ENCODE measurements around the gene HTT-AS. TPM values are rescaled to one million over a fixed set of nuclear protein-coding genes. Genes with fewer than 3 reads are reported as not detected.

The HTT-AS gene
- total RNA-seq, 4 donors from 2014 or later = not detected

DNA sequence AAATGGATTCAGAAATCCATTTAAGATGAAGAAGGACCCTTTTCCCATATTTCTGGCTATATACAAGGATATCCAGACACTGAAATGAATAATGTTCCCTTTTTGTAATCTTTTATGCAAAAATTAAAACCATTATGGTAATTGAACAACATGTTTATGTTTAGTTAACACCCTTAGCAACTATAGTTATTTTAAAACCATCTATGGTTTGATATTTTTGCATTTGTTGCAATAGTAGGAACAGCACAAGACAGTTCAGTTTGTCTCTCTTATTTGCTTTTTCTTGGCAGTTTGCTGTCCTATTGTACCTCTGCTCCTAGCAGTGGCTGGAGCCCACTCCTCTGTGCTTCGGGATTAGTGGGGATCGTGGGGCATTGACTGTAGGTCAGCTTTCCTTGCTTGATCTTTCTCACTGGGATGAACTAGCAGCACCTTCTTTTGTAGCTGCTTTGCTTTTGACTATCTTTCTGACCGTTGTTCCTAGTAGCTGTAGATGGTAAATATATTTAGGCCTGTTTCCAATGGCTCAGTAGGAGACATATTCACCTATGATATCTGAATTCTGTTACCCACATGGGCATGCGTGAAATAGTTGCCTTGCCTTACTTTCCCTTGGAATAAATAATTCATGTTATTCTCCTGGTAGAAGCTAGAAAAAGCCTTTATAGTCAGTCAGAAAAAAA, 12.9 kb upstream of the HTT-AS start:
- 88 to 92% methylated on average over 4 of the region's 4 CpGs for WGBS, 2 donors
- no peak for TF ChIP-seq POLR2A (IDR thresholded peaks at IDR 0.05)
- TF ChIP-seq, protein P1, sequence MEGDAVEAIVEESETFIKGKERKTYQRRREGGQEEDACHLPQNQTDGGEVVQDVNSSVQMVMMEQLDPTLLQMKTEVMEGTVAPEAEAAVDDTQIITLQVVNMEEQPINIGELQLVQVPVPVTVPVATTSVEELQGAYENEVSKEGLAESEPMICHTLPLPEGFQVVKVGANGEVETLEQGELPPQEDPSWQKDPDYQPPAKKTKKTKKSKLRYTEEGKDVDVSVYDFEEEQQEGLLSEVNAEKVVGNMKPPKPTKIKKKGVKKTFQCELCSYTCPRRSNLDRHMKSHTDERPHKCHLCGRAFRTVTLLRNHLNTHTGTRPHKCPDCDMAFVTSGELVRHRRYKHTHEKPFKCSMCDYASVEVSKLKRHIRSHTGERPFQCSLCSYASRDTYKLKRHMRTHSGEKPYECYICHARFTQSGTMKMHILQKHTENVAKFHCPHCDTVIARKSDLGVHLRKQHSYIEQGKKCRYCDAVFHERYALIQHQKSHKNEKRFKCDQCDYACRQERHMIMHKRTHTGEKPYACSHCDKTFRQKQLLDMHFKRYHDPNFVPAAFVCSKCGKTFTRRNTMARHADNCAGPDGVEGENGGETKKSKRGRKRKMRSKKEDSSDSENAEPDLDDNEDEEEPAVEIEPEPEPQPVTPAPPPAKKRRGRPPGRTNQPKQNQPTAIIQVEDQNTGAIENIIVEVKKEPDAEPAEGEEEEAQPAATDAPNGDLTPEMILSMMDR (IDR thresholded peaks at IDR 0.05) = no peak
- intact Hi-C loops (cut with DNase I; ENCODE audit: low total_unique reads) = no loop called here

DNA sequence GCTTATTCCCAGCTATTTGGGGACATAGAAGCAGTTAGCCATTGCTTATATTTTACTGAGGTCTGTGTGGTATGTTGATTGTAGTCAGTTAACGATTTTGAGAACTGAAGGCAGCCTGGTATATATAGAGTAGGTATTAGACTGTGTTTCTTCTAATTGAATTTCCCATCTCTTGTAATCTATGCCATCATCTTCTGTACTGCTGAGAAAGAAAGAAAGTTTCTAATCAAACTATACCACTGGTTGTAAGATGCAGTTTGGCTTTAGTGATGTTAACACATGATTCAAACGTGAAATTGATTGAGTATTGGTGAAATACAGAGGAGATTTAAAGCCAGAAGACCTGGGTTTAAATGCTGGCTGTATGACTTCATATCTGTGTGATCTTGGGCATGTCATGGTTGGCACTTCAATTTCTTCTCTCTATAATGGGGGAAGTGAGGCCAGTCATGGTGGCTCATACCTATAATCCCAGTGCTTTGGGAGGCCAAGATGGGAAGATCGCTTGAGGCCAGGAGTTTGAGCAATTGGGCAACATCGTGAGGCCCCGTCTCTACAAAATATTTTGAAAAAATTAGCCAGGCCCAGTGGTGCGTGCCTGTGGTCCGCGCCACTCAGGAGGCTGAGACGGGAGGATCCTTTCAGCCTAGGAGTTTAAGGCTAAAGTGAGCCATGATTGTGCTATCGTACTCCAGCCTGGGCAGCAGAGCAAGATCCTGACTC, 11.8 kb upstream of the HTT-AS start:
- intact Hi-C loops (cut with DNase I; ENCODE audit: low total_unique reads) = no loop called here
- WGBS, 2 donors = 90 to 92% methylated on average over 10 of the region's 10 CpGs
- DNase-seq (ENCODE audit: low spot score in 2 of 2) = no peak
- TF ChIP-seq, protein P1 (IDR thresholded peaks at IDR 0.05) = no peak
- TF ChIP-seq POLR2A (IDR thresholded peaks at IDR 0.05) = no peak
- no peak overlapping the region for H3K4me3 ChIP-seq (ENCODE audit: low read depth, poor library complexity, severe bottlenecking)

More for the DNA sequence above, 12.9 kb upstream of the HTT-AS start:
- no peak overlapping the region for H3K4me3 ChIP-seq (ENCODE audit: low read depth, poor library complexity, severe bottlenecking)
- DNase-seq (ENCODE audit: low spot score in 2 of 2) = no peak

DNA sequence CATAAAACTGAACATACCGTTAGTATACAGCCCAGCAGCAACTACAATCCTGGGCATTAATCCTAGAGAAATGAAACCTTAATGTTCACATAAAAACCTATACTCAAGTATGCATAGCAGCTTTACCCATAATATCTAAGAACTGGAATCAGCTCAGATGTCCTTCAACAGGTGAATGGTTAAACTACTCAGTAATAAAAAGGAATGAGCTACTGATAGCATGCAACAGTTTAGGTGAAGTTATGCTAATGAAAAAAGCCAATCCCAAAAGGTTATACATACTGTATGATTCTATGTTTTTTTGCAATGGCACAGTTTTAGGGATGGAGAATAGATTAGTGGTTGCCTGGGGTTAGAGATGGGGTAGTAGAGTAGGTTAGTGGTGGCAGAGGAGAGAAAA, 9.4 kb upstream of the HTT-AS start:
- TF ChIP-seq, protein P1 (IDR thresholded peaks at IDR 0.05) = no peak
- TF ChIP-seq POLR2A (IDR thresholded peaks at IDR 0.05) = no peak
- no peak overlapping the region for H3K4me3 ChIP-seq (ENCODE audit: low read depth, poor library complexity, severe bottlenecking)
- intact Hi-C loops (cut with DNase I; ENCODE audit: low total_unique reads) = no loop called here
- no peak for DNase-seq (ENCODE audit: low spot score in 2 of 2)
- 0 to 35% methylated on average over 1 of the region's 1 CpG for WGBS, 2 donors

- TF ChIP-seq POLR2A (IDR thresholded peaks at IDR 0.05) = no peak
- TF ChIP-seq, protein P1 (IDR thresholded peaks at IDR 0.05) = no peak
- no peak overlapping the region for H3K4me3 ChIP-seq (ENCODE audit: low read depth, poor library complexity, severe bottlenecking)
- DNase-seq (ENCODE audit: low spot score in 2 of 2) = no peak
- WGBS, 2 donors = 78 to 84% methylated on average over 6 of the region's 6 CpGs
- intact Hi-C loops (cut with DNase I; ENCODE audit: low total_unique reads) = no loop called here
These were observed 8.7 kb upstream of the HTT-AS start for GRCh38 chr4:3082925-3083515.

GRCh38 chr4:3079694-3080123, 5.4 kb upstream of the HTT-AS start:
- intact Hi-C loops (cut with DNase I; ENCODE audit: low total_unique reads) = no loop called here
- WGBS, 2 donors = 87 to 90% methylated on average over 6 of the region's 6 CpGs

More at GRCh38 chr4:3079694-3080123, 5.4 kb upstream of the HTT-AS start:
- no peak for TF ChIP-seq POLR2A (IDR thresholded peaks at IDR 0.05)
- TF ChIP-seq, protein P1 (IDR thresholded peaks at IDR 0.05) = no peak
- H3K4me3 ChIP-seq (ENCODE audit: low read depth, poor library complexity, severe bottlenecking) = no peak overlapping the region
- DNase-seq (ENCODE audit: low spot score in 2 of 2) = peak in 1 of 2 donors; percentile 64
